Posterior cingulate gyrus (tissue), 11 donors: ENCODE data around the gene TSHZ2.

Experiments used
- DNase-seq, 10 donors: peaks; one replicate each; pipeline versions ENCODE4 v3.0.0 to v3.0.0-alpha.2; 2020 to 2021; ENCODE audit warnings: mixed read lengths in 3 of 10
- intact Hi-C: fragments of 100-400 bp; cut with DNase I; formaldehyde crosslinking; loops from one replicate; pipeline ENCODE4 v1.15.1; 2023

Gene TSHZ2

DNA sequence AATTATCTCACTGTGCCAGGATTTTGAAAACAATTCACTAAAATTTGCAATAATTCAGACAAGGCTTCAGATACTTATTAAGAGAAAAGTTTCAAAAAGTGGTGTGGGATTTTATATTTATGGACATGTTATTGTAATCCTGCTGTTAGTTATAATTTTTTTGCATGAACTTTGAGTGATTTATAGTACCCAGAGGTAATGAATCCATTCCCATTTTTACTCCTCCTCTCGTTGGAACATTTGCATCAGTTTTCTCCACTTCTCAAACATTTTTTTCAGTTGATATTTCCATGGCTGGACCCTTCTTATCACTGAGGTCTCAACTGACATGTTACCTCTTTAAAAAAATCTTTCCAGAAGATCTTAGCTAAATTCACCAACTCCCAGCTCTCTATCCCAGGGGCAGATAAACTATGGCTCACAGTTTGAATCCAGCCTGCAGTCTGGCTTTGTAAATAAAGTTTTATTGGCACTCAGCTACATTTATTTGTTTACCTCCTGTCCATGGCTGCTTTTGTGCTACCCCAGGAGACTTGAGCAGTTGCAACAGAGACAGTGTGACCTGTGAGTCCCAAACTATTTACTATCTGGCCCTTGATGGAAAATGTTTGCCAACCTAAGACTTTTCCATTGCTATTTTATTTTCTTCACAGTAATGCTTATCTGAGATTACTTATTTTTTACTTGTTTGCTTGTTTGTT, 83.4 kb downstream of the TSHZ2 start:
- DNase-seq, result no peak
- intact Hi-C loops, result no loop called here

DNA sequence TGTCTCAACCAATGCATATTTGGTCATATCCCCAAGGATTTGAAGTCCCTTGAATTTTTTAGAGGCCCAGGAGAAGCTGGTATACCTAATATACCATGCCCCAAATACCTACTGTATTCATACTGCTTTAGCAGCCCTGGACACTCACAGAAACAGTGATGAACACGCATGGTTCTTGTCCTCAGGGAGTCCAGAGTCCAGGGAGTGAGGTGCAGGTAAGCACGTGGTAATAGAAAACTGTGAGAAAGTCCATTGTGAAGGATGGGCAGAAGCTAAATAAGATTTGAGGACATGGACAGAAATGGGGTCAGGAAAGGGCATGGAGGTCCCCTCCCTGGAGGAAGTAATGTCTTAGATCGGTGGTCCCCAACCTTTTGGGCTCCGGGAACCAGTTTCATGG, 85.4 kb downstream of the TSHZ2 start:
- intact Hi-C loops, result no loop called here
- no peak for DNase-seq

DNA sequence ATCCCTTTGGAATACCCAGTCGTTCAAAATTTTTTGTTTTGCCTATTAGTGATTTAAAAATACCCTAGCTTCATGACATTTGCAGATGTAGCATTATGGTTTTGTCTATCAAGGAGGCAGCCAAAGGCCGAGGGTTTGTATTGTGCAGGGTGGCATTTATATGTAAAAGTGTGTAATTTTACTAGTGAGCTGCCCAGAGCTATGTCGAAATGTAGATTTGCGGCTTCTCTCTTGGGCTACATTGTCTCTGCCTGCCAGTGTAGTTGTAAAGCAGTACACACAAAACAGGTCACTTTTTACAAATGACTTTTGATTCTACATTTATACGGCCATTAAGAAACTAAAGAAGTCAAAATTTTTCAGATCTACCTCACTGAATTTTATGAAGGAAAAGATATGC, 87.7 kb downstream of the TSHZ2 start:
- DNase-seq, result no peak
- intact Hi-C loops, result no loop called here

DNA sequence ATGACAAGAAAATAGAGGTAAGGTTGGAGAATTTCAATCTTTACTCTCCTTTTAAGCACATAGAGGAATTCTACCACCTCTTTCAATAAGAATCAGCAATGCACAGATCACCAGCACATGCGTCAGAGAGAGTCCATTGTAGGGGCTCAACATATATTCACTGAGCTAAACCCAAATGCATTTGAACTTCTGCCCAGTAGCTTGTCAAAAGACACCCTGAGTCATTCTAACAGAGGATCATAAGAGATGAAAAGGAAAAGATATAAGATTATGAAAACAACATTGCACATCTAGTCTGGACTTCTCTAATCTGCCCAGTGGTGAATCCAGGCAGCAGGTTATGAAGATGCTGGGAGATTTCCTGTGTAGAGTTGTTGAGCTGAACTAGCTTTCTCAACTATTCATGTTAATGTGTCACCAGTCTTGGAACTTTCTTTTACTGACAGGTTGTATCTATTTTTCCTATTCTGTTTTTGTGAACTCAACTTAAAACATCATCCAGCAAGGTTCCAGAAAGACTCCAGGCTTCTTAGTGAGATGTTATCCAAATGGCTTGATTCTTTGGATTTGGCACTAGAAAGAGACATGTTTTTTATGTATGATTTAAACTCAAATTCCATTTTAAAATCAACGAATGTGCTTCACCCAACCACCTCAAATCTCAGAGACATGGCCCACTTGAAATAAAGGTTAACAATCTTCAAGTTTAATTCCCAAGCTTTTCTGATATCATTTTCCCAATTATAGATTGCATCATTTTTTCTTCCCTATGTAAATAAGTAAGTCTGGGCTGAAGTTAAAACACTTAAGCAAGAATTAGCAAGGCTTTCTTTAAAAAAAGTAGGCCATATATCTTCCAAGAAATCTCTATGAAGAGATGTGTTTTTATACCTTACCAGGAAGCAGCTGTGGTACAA, 89.3 kb downstream of the TSHZ2 start:
- intact Hi-C loops, result no loop called here

DNA sequence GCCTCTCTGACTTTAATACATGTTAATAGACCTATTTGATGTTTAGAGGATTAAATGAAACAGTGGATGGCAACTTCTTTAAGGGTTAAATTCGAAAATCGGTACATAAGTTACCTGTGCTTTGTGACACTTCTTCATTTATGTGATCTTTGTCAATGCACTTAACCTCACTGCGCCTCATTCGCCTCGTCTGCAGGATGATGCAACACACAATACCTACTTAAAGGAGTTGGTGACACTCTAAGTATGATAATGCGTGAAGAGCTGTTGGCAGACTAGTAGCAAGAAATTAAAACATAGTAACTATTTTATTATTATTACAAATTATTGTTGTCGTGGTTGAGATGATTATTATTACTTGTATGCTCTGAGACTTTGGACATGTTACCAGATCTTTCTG, 92.8 kb downstream of the TSHZ2 start:
- intact Hi-C loops, result no loop called here
- no peak for DNase-seq

More for the DNA sequence above, 89.3 kb downstream of the TSHZ2 start:
- no peak for DNase-seq

DNA sequence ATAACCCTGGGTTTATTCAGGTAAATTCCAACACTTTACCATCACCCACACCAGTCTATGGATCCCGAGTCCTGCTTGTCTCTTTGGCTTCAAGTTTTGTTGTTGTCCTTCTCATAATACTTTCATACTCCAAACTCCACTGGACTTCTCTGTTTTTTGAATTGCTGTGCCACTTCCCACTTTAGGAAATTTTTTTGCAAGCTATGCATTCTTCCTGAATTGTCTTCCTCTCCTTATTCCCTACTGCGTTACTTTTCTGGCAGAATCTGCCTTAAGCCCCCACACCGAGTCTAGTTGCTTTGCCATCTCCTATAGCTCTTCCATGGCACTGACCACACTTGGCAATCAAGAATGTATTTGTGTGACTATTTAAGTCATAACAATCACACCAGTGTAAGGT, 96.1 kb downstream of the TSHZ2 start:
- DNase-seq, result no peak
- intact Hi-C loops, result no loop called here

DNA sequence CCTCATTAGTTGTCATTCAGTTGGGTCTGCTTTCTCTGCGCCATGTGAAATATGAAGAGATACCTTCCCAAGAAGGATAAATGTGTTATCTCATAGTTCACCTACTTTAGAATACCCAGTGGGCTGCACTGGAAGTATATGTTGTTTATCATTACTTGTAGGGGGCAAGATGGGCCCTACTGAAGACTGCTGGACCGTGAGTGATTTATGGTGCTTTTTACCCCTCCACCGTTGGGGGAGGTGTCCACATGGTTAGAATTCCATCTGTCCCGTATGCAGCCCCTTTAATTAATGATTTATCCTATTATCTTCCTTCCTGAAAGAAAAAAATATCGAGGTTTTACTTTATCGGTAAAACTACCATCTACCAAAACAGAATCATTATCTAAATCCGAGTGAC, 97.0 kb downstream of the TSHZ2 start:
- intact Hi-C loops, result no loop called here
- no peak for DNase-seq

DNA sequence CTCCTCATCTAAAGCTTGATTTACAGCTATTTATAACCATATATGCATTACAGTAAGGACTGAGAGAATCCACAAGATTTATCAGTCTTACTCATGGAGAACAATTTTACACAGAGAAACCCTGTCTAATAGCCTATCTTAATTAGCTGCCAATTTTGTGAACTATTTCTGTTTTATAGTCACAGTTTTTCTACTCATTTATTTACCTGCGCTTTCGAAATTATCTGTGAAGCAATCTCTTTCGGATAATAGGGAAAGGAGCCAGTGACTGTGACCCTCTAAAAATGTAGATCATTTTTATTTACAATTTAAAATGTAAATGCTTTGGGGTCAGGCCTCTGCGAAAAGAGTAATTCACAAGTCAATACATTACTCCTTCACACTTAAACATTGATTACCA, 98.1 kb downstream of the TSHZ2 start:
- intact Hi-C loops, result no loop called here
- DNase-seq, result no peak

DNA sequence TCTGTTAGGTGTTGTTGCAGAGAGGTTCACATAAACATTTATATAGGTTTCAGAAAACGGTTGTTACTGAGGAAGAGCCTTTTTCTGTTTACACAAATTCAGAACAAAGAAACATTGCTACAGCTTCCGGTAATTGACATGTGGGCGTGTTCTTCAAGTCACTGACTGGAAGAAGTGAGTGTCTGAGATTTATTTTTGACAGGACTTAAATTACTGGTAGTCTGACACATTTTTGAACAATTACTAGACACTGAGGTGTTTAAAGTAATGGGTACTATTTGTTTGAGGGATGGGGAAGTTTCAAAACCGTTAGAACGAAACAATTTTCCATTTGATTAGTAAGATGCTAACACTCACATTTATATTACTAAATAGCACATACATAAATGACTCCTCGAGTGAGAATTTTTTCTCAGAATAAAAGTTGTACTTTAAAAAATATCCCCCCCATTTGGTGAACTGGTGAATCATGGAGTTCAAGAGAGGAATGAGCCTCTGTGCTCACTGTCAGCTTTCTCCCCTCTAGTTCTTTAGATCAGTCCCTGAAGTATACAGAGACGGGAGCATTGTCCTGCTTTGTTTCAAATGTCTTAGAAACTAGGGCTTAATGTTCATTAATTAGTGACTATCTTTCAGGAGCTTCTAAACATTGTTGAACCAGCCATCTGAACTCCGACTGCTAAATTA, 98.7 kb downstream of the TSHZ2 start:
- intact Hi-C loops, result no loop called here
- DNase-seq, result no peak

DNA sequence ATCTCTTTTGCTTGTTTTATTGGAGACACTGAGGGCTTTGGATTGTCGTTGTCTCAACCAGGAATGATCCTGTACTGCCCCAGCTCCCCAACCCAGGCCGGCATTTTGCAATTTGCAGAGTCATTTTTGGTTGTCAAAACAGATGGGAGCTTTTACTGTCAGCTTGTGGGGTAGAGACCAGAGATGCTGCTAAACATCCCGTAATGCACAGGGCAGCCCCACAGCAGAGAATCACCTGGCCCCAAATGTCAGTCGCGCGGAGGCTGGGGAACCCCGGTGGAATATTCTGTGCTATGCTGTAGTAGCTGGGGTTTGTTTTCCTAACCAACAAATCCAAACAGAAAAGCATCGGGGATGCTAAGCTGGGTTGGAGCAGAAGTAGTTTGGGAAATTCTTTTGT, 99.7 kb downstream of the TSHZ2 start:
- no peak for DNase-seq
- intact Hi-C loops, result no loop called here

DNA sequence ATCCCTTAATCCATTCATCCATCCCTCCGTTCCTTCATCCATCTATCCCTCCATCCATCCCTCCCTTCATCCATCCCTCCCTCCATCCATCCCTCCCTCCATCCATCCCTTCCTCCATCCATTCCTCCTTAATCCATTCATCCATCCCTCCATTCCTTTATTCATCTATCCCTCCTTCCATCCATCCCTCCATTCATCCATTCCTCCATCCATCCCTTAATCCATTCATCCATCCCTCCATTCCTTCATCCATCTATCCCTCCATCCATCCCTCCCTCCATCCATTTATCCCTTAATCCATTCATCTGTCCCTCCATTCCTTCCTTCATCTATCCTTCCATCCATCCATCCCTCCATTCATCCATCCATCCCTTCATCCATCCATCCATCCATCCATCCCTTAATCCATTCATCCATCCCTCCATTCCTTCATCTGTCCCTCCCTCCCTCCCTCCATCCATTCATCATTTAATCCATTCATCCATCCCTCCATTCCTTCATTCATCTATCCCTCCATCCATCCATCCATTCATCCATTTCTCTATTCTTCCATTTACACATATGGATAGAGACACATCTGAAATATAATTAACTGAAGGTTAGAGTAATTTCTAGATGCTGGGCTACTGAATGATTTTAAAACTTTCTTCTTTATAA, 100.9 kb downstream of the TSHZ2 start:
- intact Hi-C loops, result no loop called here
- no peak for DNase-seq

DNA sequence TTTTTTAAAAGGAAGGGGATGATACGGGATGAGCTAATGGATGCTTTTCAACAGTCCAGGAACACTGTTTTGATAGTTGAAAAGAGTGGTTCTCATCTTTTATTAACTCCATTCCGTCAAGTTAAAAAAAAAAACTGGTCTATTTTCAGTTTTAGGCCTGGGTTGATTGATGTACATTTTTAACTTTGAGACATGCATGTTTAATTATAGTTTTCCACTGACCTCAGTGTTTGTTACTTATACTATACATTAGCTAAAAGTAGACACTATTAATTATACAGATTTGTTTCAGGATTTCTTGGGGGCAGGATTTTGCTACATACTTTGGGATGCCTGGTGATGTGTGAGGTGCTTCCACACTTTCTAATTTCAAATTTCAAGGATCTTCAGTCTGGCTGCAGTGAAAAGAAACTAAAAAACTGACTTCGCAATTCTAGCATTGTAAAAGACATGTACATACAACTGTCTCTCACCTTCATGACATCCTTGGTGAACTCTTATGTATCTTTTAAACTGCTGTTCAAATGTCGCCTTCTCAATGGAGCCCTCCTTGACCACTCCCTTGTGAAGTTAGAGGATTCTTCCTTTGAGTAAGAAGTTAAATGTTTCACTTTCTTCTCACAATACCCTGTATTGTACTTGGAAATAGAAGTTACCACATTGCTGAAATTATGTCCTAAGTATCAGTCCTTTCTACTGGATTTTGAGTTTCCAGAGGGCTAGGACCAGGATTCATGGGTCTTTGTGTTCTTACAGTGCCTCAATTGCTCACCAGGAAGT, 101.7 kb downstream of the TSHZ2 start:
- intact Hi-C loops, result no loop called here
- DNase-seq, result no peak

DNA sequence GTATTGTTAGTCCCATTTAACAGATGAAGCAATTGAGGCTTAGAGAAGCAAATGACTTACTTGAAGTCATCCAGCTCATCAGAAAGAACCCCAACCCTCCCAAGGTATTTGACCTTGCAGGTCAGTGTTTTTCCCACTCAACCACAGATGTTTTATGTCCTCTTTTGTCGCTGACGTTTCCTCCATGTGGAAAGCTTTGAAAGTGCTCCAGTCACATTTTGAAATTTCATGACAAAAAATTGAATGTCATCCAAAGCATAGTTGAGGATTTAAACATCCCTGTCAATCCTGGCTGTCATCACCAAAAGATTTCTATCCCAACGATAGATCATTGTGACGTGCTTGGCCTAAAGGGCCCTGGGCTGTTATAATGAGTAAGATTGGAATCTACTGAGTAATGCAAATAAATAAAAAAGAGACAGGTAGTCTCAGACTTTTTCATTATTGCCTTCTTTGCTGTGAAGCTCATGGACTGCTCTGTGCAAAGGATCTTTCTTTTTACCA, 102.7 kb downstream of the TSHZ2 start:
- no peak for DNase-seq
- intact Hi-C loops, result no loop called here

DNA sequence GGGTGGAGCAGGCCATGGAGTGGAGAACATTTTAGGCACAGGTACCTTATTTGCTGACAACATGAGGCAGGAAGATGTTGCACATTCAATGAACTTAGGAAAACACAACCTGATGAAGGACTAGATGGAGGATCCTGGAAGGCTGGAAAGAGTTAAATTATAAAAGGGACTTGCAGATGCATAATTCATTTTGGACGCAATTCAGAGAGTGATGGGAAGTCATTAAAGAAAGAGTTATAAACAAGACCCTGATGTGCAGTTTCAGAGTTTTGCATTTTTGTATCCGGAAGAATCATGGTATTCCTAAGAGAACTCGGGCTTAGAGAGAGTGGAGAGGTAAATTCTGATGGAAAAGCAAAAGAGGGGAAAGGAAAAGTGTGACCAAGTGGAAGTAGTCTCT, 104.5 kb downstream of the TSHZ2 start:
- no peak for DNase-seq
- intact Hi-C loops, result no loop called here

DNA sequence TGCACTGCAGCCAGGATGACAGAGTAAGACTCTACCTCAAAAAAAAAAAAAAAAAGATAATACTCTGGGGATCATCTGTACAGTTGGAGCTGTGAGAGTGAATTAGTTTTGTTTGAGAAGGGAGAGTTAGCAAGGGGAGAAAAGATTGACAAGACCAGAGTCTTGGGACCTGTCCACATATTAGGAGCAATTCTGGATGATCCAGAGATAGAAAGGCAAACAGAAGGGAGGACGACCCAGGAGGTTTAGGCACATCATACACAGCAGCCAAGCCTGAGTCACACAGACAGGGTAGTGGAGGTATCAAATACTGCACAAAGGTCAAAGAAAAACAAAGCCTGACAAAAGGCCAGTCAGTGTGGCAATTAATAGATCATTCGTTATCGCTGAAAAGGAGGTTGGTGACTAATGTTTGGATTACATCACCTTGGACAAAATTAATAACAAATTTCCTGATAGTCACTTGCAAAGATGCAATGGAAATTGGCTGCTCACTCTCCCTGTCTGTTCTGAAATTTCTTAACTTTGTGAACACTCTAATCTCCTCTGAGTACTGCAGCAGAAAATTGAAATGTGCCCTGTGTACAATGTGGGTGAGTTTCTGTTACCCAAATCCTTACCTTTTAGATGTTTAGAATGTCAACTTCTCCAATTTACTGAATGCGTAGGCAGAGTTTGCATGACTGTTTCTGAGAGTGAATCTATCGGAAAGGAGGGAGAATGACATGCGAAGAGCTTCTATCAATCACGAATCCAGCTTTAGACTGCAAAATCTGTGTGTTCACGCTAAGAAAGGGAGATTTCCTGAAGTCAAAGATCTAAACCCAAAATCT, 105.4 kb downstream of the TSHZ2 start:
- intact Hi-C loops, result no loop called here
- no peak for DNase-seq

DNA sequence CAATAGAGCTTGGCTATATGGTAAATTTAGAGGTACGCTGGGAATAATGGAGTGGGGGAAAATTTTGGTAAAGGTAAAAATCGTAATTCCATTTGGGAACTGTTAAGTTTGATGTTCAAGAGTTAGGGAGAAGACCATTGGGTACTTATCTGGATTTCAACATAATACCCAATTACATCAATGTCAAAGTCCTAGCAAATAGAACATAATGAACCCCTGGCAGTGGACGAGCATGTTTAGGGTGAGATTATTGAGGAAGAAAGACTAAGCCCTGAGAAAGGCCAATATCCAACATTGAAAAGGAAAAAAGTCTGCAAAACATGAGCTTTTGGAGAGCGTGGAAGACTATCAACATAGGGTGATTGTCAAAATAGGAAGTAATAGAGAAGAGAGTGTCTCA, 106.6 kb downstream of the TSHZ2 start:
- no peak for DNase-seq
- intact Hi-C loops, result no loop called here

DNA sequence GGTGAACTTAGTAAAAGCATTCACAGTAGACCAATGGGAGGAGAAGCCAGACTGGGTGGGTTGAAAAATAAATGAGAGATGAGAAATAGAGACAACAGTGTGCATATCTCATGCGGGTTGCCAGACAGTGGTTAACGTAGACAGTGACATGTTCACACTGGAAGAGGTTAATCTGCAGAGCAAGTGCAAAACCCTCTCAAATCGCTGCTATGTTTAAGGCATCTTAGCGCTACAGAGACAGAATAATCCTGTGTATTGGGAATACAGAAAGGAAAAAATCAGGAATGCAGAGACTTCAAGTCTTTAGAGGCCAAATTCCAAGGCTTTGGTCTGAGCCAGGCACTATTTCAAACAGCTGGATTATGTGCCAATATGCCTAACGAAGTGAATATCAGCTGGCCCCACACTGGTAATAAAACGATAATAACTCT, 107.1 kb downstream of the TSHZ2 start:
- no peak for DNase-seq
- intact Hi-C loops, result no loop called here

DNA sequence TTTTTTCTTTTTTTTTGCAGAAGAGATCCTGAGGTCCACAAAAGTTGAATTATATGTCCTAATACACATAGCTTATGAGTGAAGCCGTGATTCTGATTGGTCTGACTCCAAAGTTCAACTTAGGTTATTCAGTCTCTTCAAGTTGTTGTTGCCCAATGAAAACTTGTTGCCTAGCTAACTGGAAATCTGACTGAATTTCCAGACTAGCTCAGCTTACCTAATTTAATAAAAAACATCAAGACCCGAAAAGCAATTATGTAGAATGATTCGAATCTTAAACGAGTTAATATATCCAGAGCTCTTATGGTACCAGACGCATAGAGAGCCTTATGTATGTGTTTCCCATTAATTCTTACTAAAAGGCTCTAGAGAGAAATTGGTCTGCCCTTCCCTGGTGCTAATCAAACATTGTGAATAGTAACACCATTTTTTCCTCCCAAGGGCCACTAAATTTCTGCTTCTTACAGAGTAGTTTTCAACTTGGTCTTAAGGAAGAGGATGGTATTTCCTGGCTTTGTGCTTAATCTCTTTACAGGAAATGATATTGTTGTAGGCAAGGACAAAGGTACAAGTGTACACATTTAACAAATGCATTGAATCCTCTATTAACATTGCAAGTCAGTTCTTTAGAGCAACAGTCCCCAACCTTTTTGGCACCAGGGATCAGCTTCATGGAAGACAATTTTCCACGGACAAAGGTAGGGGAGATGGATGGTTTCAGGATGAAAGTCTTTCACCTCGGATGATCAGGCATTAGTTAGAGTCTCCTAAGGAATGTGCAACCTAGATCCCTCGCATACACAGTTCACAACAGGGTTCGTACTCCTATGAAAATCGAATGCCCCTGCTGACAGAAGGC, 107.9 kb downstream of the TSHZ2 start:
- DNase-seq, result no peak
- intact Hi-C loops, result no loop called here
